Activated CD4-positive, alpha-beta T cell treated with anti-CD3 and anti-CD28 coated beads for 36 hours (primary cell): Measurements from ENCODE around the gene CDH19. TPM values are rescaled to one million over a fixed set of nuclear protein-coding genes. Genes with fewer than 3 reads are reported as not detected.

ENCODE experiments used
- ATAC-seq: fragments of 200-7000 bp; cut with Tn5 transposase; one replicate; pipeline ENCODE4 v1.10.0; 2021; ENCODE audit warnings: mild to moderate bottlenecking, moderate library complexity
- CTCF ChIA-PET: fragments of 350-600 bp; sonication (Branson Sonifier 250); formaldehyde crosslinking; loops from one replicate; lab custom pipeline; 2021; ENCODE audit warnings: antibody characterized with exemption; lab: Charles Lee
- POLR2A ChIA-PET: fragments of 350-600 bp; sonication (Branson Sonifier 250); formaldehyde crosslinking; loops from one replicate; lab custom pipeline; 2021; ENCODE audit warnings: antibody characterized with exemption, inconsistent platforms; lab: Charles Lee
- DNase-seq: peaks from one replicate; pipeline ENCODE4 v3.0.0-alpha.2; 2020
- H3K27ac Mint-ChIP-seq: one replicate; pipeline ENCODE4 v1.8.0; 2021; ENCODE audit warnings: mixed read lengths
- H3K27me3 Mint-ChIP-seq: one replicate; pipeline ENCODE4 v1.8.0; 2021; ENCODE audit warnings: mixed read lengths
- H3K36me3 Mint-ChIP-seq: one replicate; pipeline ENCODE4 v1.8.0; 2021; ENCODE audit warnings: low read depth, mixed read lengths
- H3K4me1 Mint-ChIP-seq: one replicate; pipeline ENCODE4 v1.8.0; 2021; ENCODE audit warnings: mixed read lengths
- H3K4me3 Mint-ChIP-seq: one replicate; pipeline ENCODE4 v1.8.0; 2021; ENCODE audit warnings: mild to moderate bottlenecking, moderate library complexity, mixed read lengths
- H3K9me3 Mint-ChIP-seq: one replicate; pipeline ENCODE4 v1.8.0; 2021; ENCODE audit warnings: low read depth, mixed read lengths
- intact Hi-C, 2 experiments: fragments of 100-400 bp; cut with DNase I in 1 of 2; cut with micrococcal nuclease in 1 of 2; formaldehyde crosslinking; loops; one replicate each; pipeline versions ENCODE4 v1.14.2 to v1.15.1; 2022 to 2024; cut with DNase I, micrococcal nuclease
- total RNA-seq, 2 experiments: library from RNA; stranded (reverse); gene quantifications; one replicate each; pipeline ENCODE4 v1.2.3, GENCODE V29; 2021

The CDH19 gene
- total RNA-seq, 2 experiments from 2014 or later: not detected

- DNase-seq (no peak), ATAC-seq (no peak)
- no peaks in the 10 kb centered on the region for H3K27me3 Mint-ChIP-seq
- intact Hi-C loops: no loop called here
- H3K9me3 Mint-ChIP-seq: no peaks in the 10 kb centered on the region
- H3K4me1 Mint-ChIP-seq: no peaks in the 10 kb centered on the region
- ChIA-PET CTCF (no interaction called here), POLR2A (no interaction called here)
- no peak overlapping the region for H3K27ac Mint-ChIP-seq
- no peaks in the 10 kb centered on the region for H3K36me3 Mint-ChIP-seq
- H3K4me3 Mint-ChIP-seq: no peak overlapping the region
Observed at GRCh38 chr18:66562279-66562678, 41.6 kb downstream of the CDH19 start.

- Mint-ChIP-seq H3K27ac (no peak overlapping the region), H3K27me3 (no peaks in the 10 kb centered on the region), H3K4me1 (no peaks in the 10 kb centered on the region), H3K36me3 (no peaks in the 10 kb centered on the region), H3K4me3 (no peak overlapping the region), H3K9me3 (peaks cover 3% of the 10 kb centered on the region)
- ChIA-PET CTCF (interaction anchor here (0.7 kb wide), 1 partner anchor 12 kb away, joined by 3 read pairs; no protein-coding TSS in a partner anchor), POLR2A (no interaction called here)
- DNase-seq: no peak
- intact Hi-C loops: no loop called here
- ATAC-seq: no peak
Observed at GRCh38 chr18:66560094-66560493, 43.8 kb downstream of the CDH19 start.

DNA sequence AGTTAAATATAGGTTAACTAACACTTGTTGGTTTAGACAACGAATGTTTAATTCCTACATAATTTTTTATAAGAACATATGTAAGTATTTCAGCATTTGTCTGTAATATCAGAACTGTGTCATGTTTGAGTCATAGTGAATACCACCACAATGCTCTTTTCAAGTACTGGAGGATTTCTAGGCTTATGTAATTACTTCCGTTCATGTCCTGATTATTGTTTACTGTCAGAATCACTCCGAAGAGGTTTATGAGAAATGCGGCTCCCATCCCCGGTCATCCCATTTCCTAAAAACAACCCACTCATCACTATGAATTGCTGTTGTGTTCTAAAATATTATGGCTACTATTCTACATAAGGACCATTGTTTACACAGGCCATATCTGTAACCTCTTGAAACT is 45.1 kb downstream of the CDH19 start:
- H3K27me3 Mint-ChIP-seq: no peaks in the 10 kb centered on the region
- no peaks in the 10 kb centered on the region for H3K36me3 Mint-ChIP-seq
- ATAC-seq (no peak), DNase-seq (no peak)
- intact Hi-C loops: no loop called here
- H3K4me3 Mint-ChIP-seq: no peak overlapping the region
- no peak overlapping the region for H3K27ac Mint-ChIP-seq
- CTCF ChIA-PET: no interaction called here
- no peaks in the 10 kb centered on the region for H3K4me1 Mint-ChIP-seq
- POLR2A ChIA-PET: no interaction called here
- peaks cover 3% of the 10 kb centered on the region for H3K9me3 Mint-ChIP-seq

GRCh38 chr18:66557091-66557490 is 46.8 kb downstream of the CDH19 start:
- no peak for ATAC-seq
- H3K4me3 Mint-ChIP-seq: no peak overlapping the region
- no peak overlapping the region for H3K27ac Mint-ChIP-seq
- H3K27me3 Mint-ChIP-seq: no peaks in the 10 kb centered on the region
- CTCF ChIA-PET: no interaction called here
- H3K4me1 Mint-ChIP-seq: no peaks in the 10 kb centered on the region
- no peak for DNase-seq
- POLR2A ChIA-PET: no interaction called here
- peaks cover 3% of the 10 kb centered on the region for H3K9me3 Mint-ChIP-seq
- intact Hi-C loops: no loop called here
- no peaks in the 10 kb centered on the region for H3K36me3 Mint-ChIP-seq

GRCh38 chr18:66555585-66555984 is 48.3 kb downstream of the CDH19 start:
- ChIA-PET POLR2A (no interaction called here), CTCF (no interaction called here)
- Mint-ChIP-seq H3K27me3 (no peaks in the 10 kb centered on the region), H3K9me3 (peaks cover 3% of the 10 kb centered on the region), H3K4me1 (no peaks in the 10 kb centered on the region), H3K27ac (no peak overlapping the region), H3K36me3 (no peaks in the 10 kb centered on the region), H3K4me3 (no peak overlapping the region)
- ATAC-seq: no peak
- no peak for DNase-seq
- intact Hi-C loops: no loop called here

DNA sequence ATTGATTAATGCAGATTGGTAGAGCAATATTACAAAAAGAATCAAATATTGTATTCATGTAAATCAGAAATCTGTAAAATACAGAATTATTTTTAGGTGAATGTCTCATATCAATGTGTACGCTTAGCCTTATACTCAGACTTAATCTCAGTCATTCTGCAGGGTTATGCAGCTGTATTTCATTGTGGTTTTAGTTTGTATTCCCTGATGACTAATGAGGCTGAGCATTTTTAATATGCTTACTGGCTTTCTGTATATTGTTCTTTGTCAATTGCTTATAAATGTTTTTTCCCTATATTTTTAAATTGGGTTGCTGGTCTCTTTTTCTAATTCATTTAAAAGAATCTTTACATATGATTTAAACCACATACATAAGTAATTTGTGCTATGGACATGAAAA is 50.1 kb downstream of the CDH19 start:
- intact Hi-C loops: no loop called here
- H3K27me3 Mint-ChIP-seq: no peaks in the 10 kb centered on the region
- H3K9me3 Mint-ChIP-seq: peaks cover 4% of the 10 kb centered on the region
- ATAC-seq: no peak
- H3K4me3 Mint-ChIP-seq: no peak overlapping the region
- H3K4me1 Mint-ChIP-seq: no peaks in the 10 kb centered on the region
- ChIA-PET POLR2A (no interaction called here), CTCF (interaction anchor here (1.1 kb wide), 1 partner anchor 10 kb away, joined by 3 read pairs; no protein-coding TSS in a partner anchor)
- H3K36me3 Mint-ChIP-seq: no peaks in the 10 kb centered on the region
- no peak for DNase-seq
- H3K27ac Mint-ChIP-seq: no peak overlapping the region

GRCh38 chr18:66550366-66550765 is 53.5 kb downstream of the CDH19 start:
- CTCF ChIA-PET: no interaction called here
- intact Hi-C loops: no loop called here
- no peak for DNase-seq

DNA sequence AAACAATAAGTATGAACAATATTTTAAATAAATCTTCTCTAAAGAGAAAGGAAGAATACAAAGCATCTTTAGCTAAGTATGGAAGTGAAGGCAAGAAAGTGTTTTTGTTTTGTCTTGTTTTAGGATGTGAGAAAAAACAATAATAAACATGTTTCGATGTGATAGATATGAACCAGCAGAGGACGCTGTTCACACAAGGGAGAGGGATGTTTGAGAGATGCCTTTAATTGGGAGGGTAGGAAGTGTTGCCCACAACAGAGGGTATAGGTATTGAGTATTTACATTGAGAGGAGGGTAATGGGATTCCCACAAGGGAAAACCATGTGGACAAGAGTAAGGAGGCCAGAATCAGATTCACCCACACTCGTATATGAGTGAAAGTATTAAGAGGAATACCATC is 55.1 kb downstream of the CDH19 start:
- CTCF ChIA-PET: interaction anchor here (1.2 kb wide), 1 partner anchor 11 kb away, joined by 3 read pairs; no protein-coding TSS in a partner anchor

More at GRCh38 chr18:66550366-66550765, 53.5 kb downstream of the CDH19 start:
- Mint-ChIP-seq H3K4me1 (no peaks in the 10 kb centered on the region), H3K36me3 (no peaks in the 10 kb centered on the region), H3K27me3 (no peaks in the 10 kb centered on the region), H3K4me3 (no peak overlapping the region), H3K9me3 (peaks cover 10% of the 10 kb centered on the region), H3K27ac (no peak overlapping the region)
- POLR2A ChIA-PET: no interaction called here
- ATAC-seq: no peak

GRCh38 chr18:66534110-66534509 is 69.8 kb downstream of the CDH19 start:
- ATAC-seq (no peak), DNase-seq (no peak)
- ChIA-PET CTCF (no interaction called here), POLR2A (no interaction called here)
- intact Hi-C loops: no loop called here
- Mint-ChIP-seq H3K4me3 (no peak overlapping the region), H3K27ac (no peak overlapping the region), H3K27me3 (no peaks in the 10 kb centered on the region), H3K4me1 (no peaks in the 10 kb centered on the region), H3K9me3 (peaks cover 2% of the 10 kb centered on the region), H3K36me3 (no peaks in the 10 kb centered on the region)

More for the DNA sequence above, 55.1 kb downstream of the CDH19 start:
- H3K27ac Mint-ChIP-seq: no peak overlapping the region
- POLR2A ChIA-PET: no interaction called here
- no peak overlapping the region for H3K4me3 Mint-ChIP-seq
- no peaks in the 10 kb centered on the region for H3K36me3 Mint-ChIP-seq
- H3K27me3 Mint-ChIP-seq: no peaks in the 10 kb centered on the region
- H3K4me1 Mint-ChIP-seq: no peaks in the 10 kb centered on the region
- peaks cover 10% of the 10 kb centered on the region for H3K9me3 Mint-ChIP-seq
- DNase-seq: no peak
- intact Hi-C loops: no loop called here
- no peak for ATAC-seq

DNA sequence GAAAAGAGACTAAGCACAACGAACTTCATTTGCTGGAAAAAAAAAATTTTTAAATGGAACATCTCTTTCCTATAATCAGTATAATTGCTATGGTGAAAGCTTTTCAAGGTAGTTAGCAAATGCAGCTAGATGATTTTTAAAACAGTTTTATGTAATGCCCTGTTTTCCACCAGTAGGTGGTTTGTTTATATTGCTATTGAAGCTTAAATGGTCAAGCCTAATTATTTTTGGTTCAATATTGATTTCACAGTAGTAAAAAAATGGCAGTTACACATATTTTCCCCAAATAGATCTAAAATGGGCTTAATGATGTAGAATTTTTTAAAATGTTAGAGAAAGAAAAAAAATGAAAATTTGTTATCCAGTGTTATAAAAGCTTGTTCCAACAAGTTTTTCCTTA is 70.2 kb downstream of the CDH19 start:
- Mint-ChIP-seq H3K4me1 (no peaks in the 10 kb centered on the region), H3K4me3 (no peak overlapping the region), H3K27me3 (no peaks in the 10 kb centered on the region), H3K27ac (no peak overlapping the region), H3K36me3 (no peaks in the 10 kb centered on the region), H3K9me3 (peaks cover 2% of the 10 kb centered on the region)
- DNase-seq: no peak
- intact Hi-C loops: no loop called here
- no peak for ATAC-seq
- CTCF ChIA-PET: no interaction called here
- POLR2A ChIA-PET: no interaction called here

DNA sequence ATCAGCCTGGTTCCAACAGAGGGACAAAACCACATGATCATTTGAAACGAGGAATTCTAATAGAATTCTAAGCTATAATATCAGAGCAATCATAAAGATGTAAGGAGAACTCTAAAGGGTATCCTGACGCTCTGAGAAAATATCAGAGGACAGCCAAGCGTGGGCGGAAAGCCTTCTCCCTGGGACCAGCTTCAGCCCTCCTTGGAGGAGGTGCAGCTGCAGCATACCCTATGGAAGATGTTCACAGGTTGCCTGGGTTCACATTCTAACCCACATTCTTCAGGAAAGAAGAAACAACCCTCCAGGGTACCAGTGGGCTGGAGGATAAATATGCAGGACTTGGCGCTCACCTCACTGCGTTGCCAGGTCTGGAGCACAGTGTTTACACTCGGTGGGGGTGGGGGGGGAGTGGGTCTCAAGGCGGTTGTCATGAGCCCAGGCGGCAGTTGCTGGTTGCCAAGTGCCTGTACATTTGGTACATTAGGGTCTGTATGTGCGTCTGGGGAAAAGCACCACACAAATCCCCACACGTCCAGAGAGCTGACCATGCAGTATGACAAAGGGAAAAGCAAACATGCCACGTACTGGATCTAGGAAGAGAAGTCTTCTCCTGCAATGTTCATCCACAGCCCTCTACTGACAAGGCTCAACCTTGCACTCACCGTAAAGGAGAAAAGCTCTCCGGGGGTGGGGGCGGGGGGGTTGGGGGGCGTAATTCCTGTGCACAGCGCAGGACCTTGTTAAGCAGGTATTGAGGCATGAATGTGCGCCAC is 80.5 kb downstream of the CDH19 start:
- Mint-ChIP-seq H3K36me3 (no peaks in the 10 kb centered on the region), H3K9me3 (no peaks in the 10 kb centered on the region), H3K27me3 (no peaks in the 10 kb centered on the region), H3K4me1 (no peaks in the 10 kb centered on the region), H3K4me3 (no peak overlapping the region), H3K27ac (no peak overlapping the region)
- DNase-seq: no peak
- CTCF ChIA-PET: no interaction called here
- POLR2A ChIA-PET: no interaction called here
- ATAC-seq: no peak
- intact Hi-C loops: no loop called here

- DNase-seq (no peak), ATAC-seq (no peak)
- H3K27ac Mint-ChIP-seq: no peak overlapping the region
- H3K36me3 Mint-ChIP-seq: no peaks in the 10 kb centered on the region
- POLR2A ChIA-PET: no interaction called here
- CTCF ChIA-PET: no interaction called here
- intact Hi-C loops: no loop called here
- no peaks in the 10 kb centered on the region for H3K27me3 Mint-ChIP-seq
- H3K9me3 Mint-ChIP-seq: no peaks in the 10 kb centered on the region
- H3K4me1 Mint-ChIP-seq: no peaks in the 10 kb centered on the region
- no peak overlapping the region for H3K4me3 Mint-ChIP-seq
Observed at GRCh38 chr18:66513996-66514395, 89.9 kb downstream of the CDH19 start.
